ENCODE data around the gene MAT1A.

- TF ChIP-seq, protein P1, sequence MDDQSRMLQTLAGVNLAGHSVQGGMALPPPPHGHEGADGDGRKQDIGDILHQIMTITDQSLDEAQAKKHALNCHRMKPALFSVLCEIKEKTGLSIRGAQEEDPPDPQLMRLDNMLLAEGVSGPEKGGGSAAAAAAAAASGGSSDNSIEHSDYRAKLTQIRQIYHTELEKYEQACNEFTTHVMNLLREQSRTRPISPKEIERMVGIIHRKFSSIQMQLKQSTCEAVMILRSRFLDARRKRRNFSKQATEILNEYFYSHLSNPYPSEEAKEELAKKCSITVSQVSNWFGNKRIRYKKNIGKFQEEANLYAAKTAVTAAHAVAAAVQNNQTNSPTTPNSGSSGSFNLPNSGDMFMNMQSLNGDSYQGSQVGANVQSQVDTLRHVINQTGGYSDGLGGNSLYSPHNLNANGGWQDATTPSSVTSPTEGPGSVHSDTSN (CRISPR knock-in tag; IDR thresholded peaks at IDR 0.05), result no peak
- TF ChIP-seq PRDM1 (tag by site-specific recombination; IDR thresholded peaks at IDR 0.05) (no peak), CTCF (tag by site-specific recombination; IDR thresholded peaks at IDR 0.05) (no peak), ZNF19 (tag by site-specific recombination; IDR thresholded peaks at IDR 0.05; ENCODE audit: low read depth) (no peak), GLI4 (tag by site-specific recombination; IDR thresholded peaks at IDR 0.05) (no peak), ZNF274 (IDR thresholded peaks at IDR 0.05; ENCODE audit: low read length) (no peak), ZNF274 (tag by site-specific recombination; IDR thresholded peaks at IDR 0.05; ENCODE audit: borderline replicate concordance) (no peak), GLIS1 (tag by site-specific recombination; IDR thresholded peaks at IDR 0.05) (0 out of 2 replicates have a peak, but pooled peaks have one; percentile 9), YY1 (tag by site-specific recombination; IDR thresholded peaks at IDR 0.05) (no peak), ZNF433 (tag by site-specific recombination; IDR thresholded peaks at IDR 0.05; ENCODE audit: low read depth) (no peak), KLF10 (tag by site-specific recombination; IDR thresholded peaks at IDR 0.05) (no peak), ZNF558 (tag by site-specific recombination; IDR thresholded peaks at IDR 0.05) (no peak)
- TF ChIP-seq, protein P2, sequence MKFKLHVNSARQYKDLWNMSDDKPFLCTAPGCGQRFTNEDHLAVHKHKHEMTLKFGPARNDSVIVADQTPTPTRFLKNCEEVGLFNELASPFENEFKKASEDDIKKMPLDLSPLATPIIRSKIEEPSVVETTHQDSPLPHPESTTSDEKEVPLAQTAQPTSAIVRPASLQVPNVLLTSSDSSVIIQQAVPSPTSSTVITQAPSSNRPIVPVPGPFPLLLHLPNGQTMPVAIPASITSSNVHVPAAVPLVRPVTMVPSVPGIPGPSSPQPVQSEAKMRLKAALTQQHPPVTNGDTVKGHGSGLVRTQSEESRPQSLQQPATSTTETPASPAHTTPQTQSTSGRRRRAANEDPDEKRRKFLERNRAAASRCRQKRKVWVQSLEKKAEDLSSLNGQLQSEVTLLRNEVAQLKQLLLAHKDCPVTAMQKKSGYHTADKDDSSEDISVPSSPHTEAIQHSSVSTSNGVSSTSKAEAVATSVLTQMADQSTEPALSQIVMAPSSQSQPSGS (tag by site-specific recombination; IDR thresholded peaks at IDR 0.05; ENCODE audit: low read depth), result no peak
Measured at GRCh38 chr10:80324086-80324485, 34.6 kb upstream of the MAT1A start.

Data from HEK293 (cell line).